ENCODE measurements around the gene ADARB1.

GRCh38 chr21:45248893-45249381 lies 174.6 kb downstream of the ADARB1 start:
- TF ChIP-seq ZNF384 (IDR thresholded peaks at IDR 0.05) (no peak), SP1 (IDR thresholded peaks at IDR 0.05) (no peak), FOXA1 (IDR thresholded peaks at IDR 0.05) (no peak), BHLHE40 (IDR thresholded peaks at IDR 0.05; ENCODE audit: borderline replicate concordance) (no peak), FOXM1 (IDR thresholded peaks at IDR 0.05; ENCODE audit: borderline replicate concordance) (no peak), FOXK2 (IDR thresholded peaks at IDR 0.05) (no peak), SUZ12 (IDR thresholded peaks at IDR 0.05) (no peak), L3MBTL2 (conservative IDR thresholded peaks at IDR 0.05) (no peak), TARDBP (IDR thresholded peaks at IDR 0.05) (no peak), NFRKB (IDR thresholded peaks at IDR 0.05) (no peak), ARNT (IDR thresholded peaks at IDR 0.05) (no peak), ELF4 (IDR thresholded peaks at IDR 0.05) (no peak), CTBP1 (IDR thresholded peaks at IDR 0.05; ENCODE audit: borderline replicate concordance) (no peak)
- TF ChIP-seq, protein P1, sequence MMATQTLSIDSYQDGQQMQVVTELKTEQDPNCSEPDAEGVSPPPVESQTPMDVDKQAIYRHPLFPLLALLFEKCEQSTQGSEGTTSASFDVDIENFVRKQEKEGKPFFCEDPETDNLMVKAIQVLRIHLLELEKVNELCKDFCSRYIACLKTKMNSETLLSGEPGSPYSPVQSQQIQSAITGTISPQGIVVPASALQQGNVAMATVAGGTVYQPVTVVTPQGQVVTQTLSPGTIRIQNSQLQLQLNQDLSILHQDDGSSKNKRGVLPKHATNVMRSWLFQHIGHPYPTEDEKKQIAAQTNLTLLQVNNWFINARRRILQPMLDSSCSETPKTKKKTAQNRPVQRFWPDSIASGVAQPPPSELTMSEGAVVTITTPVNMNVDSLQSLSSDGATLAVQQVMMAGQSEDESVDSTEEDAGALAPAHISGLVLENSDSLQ (IDR thresholded peaks at IDR 0.05): no peak

All from HEK293T (cell line).